T-helper 22 cell (primary cell): Measurements from ENCODE around the gene CD74.
"Not testable (repeated sequence)": the region's sequence is repeated elsewhere in the genome, so short reads cannot be mapped to it uniquely, and the experiment has no call there.

Experiments used
- DNase-seq: peaks from one replicate; pipeline ENCODE4 v3.0.0-alpha.2; 2020; ENCODE audit warnings: low read depth

CD74 gene

GRCh38 chr5:150412319-150413175, at the start of gene CD74:
CD74 (minus strand) TSS chr5:150412910; CDS start chr5:150412749, 161 bp downstream.
- peak; percentile 91 for DNase-seq

- no peak for DNase-seq
Observed at GRCh38 chr5:150461231-150461630, 48.5 kb upstream of the CD74 start.

- DNase-seq: no peak
Observed at GRCh38 chr5:150460781-150461180, 48.1 kb upstream of the CD74 start.

GRCh38 chr5:150458802-150459557, 46.3 kb upstream of the CD74 start:
- DNase-seq: peak; percentile 60

GRCh38 chr5:150457562-150458240, 45.0 kb upstream of the CD74 start:
- no peak for DNase-seq

GRCh38 chr5:150457121-150457520, 44.4 kb upstream of the CD74 start:
- no peak for DNase-seq

- no peak for DNase-seq
Observed at GRCh38 chr5:150454492-150455229, 42.0 kb upstream of the CD74 start.

- DNase-seq: not testable (repeated sequence)
Observed at GRCh38 chr5:150454027-150454426, 41.3 kb upstream of the CD74 start.

GRCh38 chr5:150452914-150453313, 40.2 kb upstream of the CD74 start:
- DNase-seq: no peak

GRCh38 chr5:150451594-150451993, 38.9 kb upstream of the CD74 start:
- no peak for DNase-seq

GRCh38 chr5:150449517-150450339, 37.0 kb upstream of the CD74 start, which contains the start of gene RPS14:
RPS14 (minus strand) TSS chr5:150449739; CDS start chr5:150447733, 2,006 bp downstream.
- DNase-seq: peak; percentile 90

- no peak for DNase-seq
Observed at GRCh38 chr5:150448952-150449516, 36.3 kb upstream of the CD74 start.

GRCh38 chr5:150448334-150448733, 35.6 kb upstream of the CD74 start:
- no peak for DNase-seq

- DNase-seq: no peak
Observed at GRCh38 chr5:150447188-150447587, 34.5 kb upstream of the CD74 start.

GRCh38 chr5:150446583-150446982, 33.9 kb upstream of the CD74 start:
- no peak for DNase-seq

GRCh38 chr5:150446088-150446487, 33.4 kb upstream of the CD74 start:
- DNase-seq: no peak

GRCh38 chr5:150444770-150445169, 32.1 kb upstream of the CD74 start:
- no peak for DNase-seq

GRCh38 chr5:150443242-150444075, 30.7 kb upstream of the CD74 start:
- no peak for DNase-seq

- DNase-seq: no peak
Observed at GRCh38 chr5:150442699-150443080, 30.0 kb upstream of the CD74 start.
